ENCODE measurements around the gene ZNF18. TPM values are rescaled to one million over a fixed set of nuclear protein-coding genes. Genes with fewer than 3 reads are reported as not detected.

Gene ZNF18
- total and polyA plus RNA-seq, 2 donors (not counting 3 experiments of a cell fraction or from before 2014, with no cell fraction given) = 2.3 to 5.8 TPM

DNA sequence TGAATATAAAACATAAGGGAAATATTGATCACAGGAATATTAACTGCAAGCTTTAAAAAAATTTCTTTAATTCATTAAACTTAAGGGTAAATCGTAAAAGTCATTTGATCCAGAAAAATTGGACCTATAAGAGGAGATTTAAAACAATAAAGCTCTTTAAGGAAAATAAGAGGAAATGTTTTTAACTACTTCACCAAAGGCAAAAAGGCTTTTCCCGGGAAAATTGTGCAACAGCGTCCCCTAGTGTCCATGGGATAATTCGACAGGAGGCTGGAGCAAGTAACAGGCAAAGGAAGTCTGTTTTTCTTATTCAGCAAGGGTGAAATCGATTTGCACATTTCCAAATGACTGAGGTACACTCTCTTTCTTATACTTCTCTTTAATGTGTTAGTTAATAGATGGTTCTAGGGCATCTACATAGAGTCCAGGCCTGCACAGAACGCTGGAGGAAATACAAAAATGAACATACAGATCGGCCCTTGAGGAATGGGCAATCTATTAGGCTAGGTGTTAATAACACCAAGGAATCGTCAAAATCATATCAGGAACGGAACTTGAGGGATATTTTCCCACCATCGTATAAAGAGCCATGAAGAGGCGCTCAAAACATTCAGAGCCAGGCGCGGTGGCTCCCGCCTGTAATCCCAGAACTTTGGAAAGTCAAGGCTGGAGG, 61.4 kb downstream of the ZNF18 start:
- intact Hi-C loops (cut with micrococcal nuclease) = loop anchor here (1.0 kb wide), 1 partner anchor 292 kb away; no protein-coding TSS in a partner anchor
- dilution Hi-C loops (cut with MboI; ENCODE audit: extremely low pct_ligation_motif_present, low sequenced_read_pairs) = no loop called here
- POLR2A ChIA-PET = no interaction called here

More for the DNA sequence above, 61.4 kb downstream of the ZNF18 start:
- Histone ChIP-seq H3K79me2 (ENCODE audit: control insufficient read depth, insufficient read depth, low read length) (no peaks in the 10 kb centered on the region), H3K4me1 (ENCODE audit: control insufficient read depth, extremely low read depth, insufficient read depth, low read length) (no peaks in the 10 kb centered on the region), H2AFZ (ENCODE audit: low read depth, low read length) (no peak overlapping the region), H3K9ac (replicated peaks; ENCODE audit: extremely low read depth, insufficient read depth, low read length) (no peak overlapping the region), H3K27me3 (ENCODE audit: control insufficient read depth in 2 of 2, insufficient read depth in 2 of 2, low read length in 2 of 2) (no peaks in the 10 kb centered on the region), H3K9me1 (replicated peaks; ENCODE audit: control insufficient read depth, extremely low read depth, insufficient read depth, low read length) (no peaks in the 10 kb centered on the region), H4K20me1 (replicated peaks; ENCODE audit: control insufficient read depth, extremely low read depth, insufficient read depth, low read length) (no peaks in the 10 kb centered on the region), H3K4me2 (ENCODE audit: insufficient read depth, low read length) (no peak overlapping the region), H3K9me3 (replicated peaks; ENCODE audit: control insufficient read depth, insufficient read depth, low read length) (no peaks in the 10 kb centered on the region), H3K36me3 (ENCODE audit: control insufficient read depth in 2 of 2, extremely low read depth in 1 of 2, insufficient read depth in 2 of 2, low read length in 2 of 2) (no peaks in the 10 kb centered on the region), H3K4me3 (replicated peaks in 1 of 3; ENCODE audit: insufficient read depth in 1 of 3, low read depth in 1 of 3, low read length in 3 of 3) (no peak overlapping the region), H3K27ac (ENCODE audit: insufficient read depth, low read depth, low read length) (no peak overlapping the region)
- TF ChIP-seq GATA2 (IDR thresholded peaks at IDR 0.05; ENCODE audit: insufficient read depth, insufficient read length, low read depth, low read length) (no peak), JUN (IDR thresholded peaks at IDR 0.05; ENCODE audit: borderline replicate concordance, insufficient read depth, insufficient read length, low read depth) (no peak), POLR2AphosphoS5 (IDR thresholded peaks at IDR 0.05; ENCODE audit: insufficient read depth, low read depth, low read length) (no peak), MYC (IDR thresholded peaks at IDR 0.05; ENCODE audit: low read depth, low read length) (no peak), EZH2 (IDR thresholded peaks at IDR 0.05; ENCODE audit: borderline replicate concordance, low read depth, low read length, severe bottlenecking) (no peak)
- TF ChIP-seq, protein P1, sequence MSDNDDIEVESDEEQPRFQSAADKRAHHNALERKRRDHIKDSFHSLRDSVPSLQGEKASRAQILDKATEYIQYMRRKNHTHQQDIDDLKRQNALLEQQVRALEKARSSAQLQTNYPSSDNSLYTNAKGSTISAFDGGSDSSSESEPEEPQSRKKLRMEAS (IDR thresholded peaks at IDR 0.05; ENCODE audit: insufficient read depth, insufficient read length) = no peak
- TF ChIP-seq, protein P2, sequence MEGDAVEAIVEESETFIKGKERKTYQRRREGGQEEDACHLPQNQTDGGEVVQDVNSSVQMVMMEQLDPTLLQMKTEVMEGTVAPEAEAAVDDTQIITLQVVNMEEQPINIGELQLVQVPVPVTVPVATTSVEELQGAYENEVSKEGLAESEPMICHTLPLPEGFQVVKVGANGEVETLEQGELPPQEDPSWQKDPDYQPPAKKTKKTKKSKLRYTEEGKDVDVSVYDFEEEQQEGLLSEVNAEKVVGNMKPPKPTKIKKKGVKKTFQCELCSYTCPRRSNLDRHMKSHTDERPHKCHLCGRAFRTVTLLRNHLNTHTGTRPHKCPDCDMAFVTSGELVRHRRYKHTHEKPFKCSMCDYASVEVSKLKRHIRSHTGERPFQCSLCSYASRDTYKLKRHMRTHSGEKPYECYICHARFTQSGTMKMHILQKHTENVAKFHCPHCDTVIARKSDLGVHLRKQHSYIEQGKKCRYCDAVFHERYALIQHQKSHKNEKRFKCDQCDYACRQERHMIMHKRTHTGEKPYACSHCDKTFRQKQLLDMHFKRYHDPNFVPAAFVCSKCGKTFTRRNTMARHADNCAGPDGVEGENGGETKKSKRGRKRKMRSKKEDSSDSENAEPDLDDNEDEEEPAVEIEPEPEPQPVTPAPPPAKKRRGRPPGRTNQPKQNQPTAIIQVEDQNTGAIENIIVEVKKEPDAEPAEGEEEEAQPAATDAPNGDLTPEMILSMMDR (IDR thresholded peaks at IDR 0.05; ENCODE audit: extremely low read depth in 1 of 2, insufficient read depth in 1 of 2, low read depth in 1 of 2, low read length in 2 of 2) = peak; percentile 58 to 71
- FAIRE-seq (peak; percentile 70), DNase-seq (ENCODE audit: low read depth, low spot score) (peak; percentile 14)
- no TSS peak for BruUV-seq (replicated peaks)
- CTCF ChIA-PET = interaction anchor here (0.7 to 4.3 kb wide), 10 partner anchors 9 to 1306 kb away, joined by 3 to 51 read pairs (median 5); no protein-coding TSS in a partner anchor
